ENCODE measurements around the gene CFAP100.

GRCh38 chr3:126360046-126360713 lies 34.5 kb upstream of the CFAP100 start:
- no peak for TF ChIP-seq CTCF (IDR thresholded peaks at IDR 0.05)
- TF ChIP-seq POLR2A (IDR thresholded peaks at IDR 0.05) = no peak

Measured in esophagus squamous epithelium (tissue), 4 donors.